GM12878 (cell line): ENCODE results near the gene CYP24A1. TPM values are rescaled to one million over a fixed set of nuclear protein-coding genes. Genes with fewer than 3 reads are reported as not detected.

Source experiments
- ATAC-seq: fragments of 200-7000 bp; cut with Tn5 transposase; 3 replicates; pipeline ENCODE4 v1.9.1; 2020; ENCODE audit warnings: mild to moderate bottlenecking, moderate library complexity
- BruUV-seq: library from RNA; stranded (reverse); fragments of 400-500 nt; replicated peaks from 2 replicates; lab custom pipeline; 2021; lab: Mats Ljungman, UMichigan
- CTCF ChIA-PET: fragments of 300-600 bp; sonication (Branson Sonifier 250); formaldehyde crosslinking; extraction: SDS; loops from one replicate; lab custom pipeline; 2021; ENCODE audit warnings: inconsistent platforms; lab: Yijun Ruan, JAX
- POLR2A ChIA-PET: fragments of 350-600 bp; formaldehyde crosslinking; extraction: SDS; loops from one replicate; lab custom pipeline; 2021; ENCODE audit warnings: inconsistent platforms; lab: Charles Lee
- RAD21 ChIA-PET: fragments of 300-600 bp; sonication (Branson Sonifier 250); formaldehyde crosslinking; loops from one replicate; lab custom pipeline; 2023; ENCODE audit warnings: antibody characterized with exemption; ENCODE audit not compliant: unreplicated experiment; lab: Charles Lee
- SMC1A ChIA-PET: fragments of 300-600 bp; sonication (Branson Sonifier 250); formaldehyde crosslinking; loops from one replicate; lab custom pipeline; 2023; ENCODE audit not compliant: unreplicated experiment, uncharacterized antibody; lab: Charles Lee
- DNase-seq: peaks from one replicate; pipeline ENCODE4 v3.0.0-alpha.2; 2011; ENCODE audit warnings: low read depth, low spot score
- FAIRE-seq: peaks from 3 replicates; lab custom pipeline; 2011; peaks lifted over from hg19 to GRCh38; lab: Jason Lieb, UNC
- H2AFZ ChIP-seq: 2 replicates; pipeline ENCODE4 v1.6.0; 2011; ENCODE audit warnings: low read depth, low read length, control low read depth; ENCODE audit not compliant: control insufficient read depth
- H3K27ac ChIP-seq: 2 replicates; pipeline ENCODE4 v1.5.1; 2011; ENCODE audit warnings: control low read depth; ENCODE audit not compliant: control insufficient read depth, insufficient read depth
- H3K27me3 ChIP-seq, 2 experiments: replicated peaks in 1 of 2; 2 replicates each; pipeline versions ENCODE4 v1.6.0 to v1.6.1; 2011; ENCODE audit warnings: low read length in 1 of 2; ENCODE audit not compliant: control insufficient read depth in 2 of 2, insufficient read depth in 2 of 2
- H3K36me3 ChIP-seq, 2 experiments: 2 replicates each; pipeline ENCODE4 v1.5.1; 2011; ENCODE audit warnings: low read length in 1 of 2; ENCODE audit not compliant: control insufficient read depth in 2 of 2, insufficient read depth in 2 of 2
- H3K4me1 ChIP-seq: 2 replicates; pipeline ENCODE4 v1.6.1; 2011; ENCODE audit warnings: mild to moderate bottlenecking, low read length, moderate library complexity, mixed read lengths; ENCODE audit not compliant: control insufficient read depth, insufficient read depth
- H3K4me2 ChIP-seq: 2 replicates; pipeline ENCODE4 v1.6.0; 2011; ENCODE audit warnings: control low read depth; ENCODE audit not compliant: control insufficient read depth, insufficient read depth
- H3K4me3 ChIP-seq: fragments of 200-600 bp; sonication (generic); 2 replicates; pipeline ENCODE4 v1.5.1; 2016
- H3K79me2 ChIP-seq: 2 replicates; pipeline ENCODE4 v1.6.0; 2011; ENCODE audit warnings: low read length; ENCODE audit not compliant: control insufficient read depth, insufficient read depth
- H3K9ac ChIP-seq: 2 replicates; pipeline ENCODE4 v1.8.0; 2011; ENCODE audit warnings: low read length, control low read depth, mixed read lengths; ENCODE audit not compliant: control insufficient read depth, insufficient read depth
- H3K9me3 ChIP-seq: replicated peaks from 3 replicates; pipeline ENCODE4 v1.5.1; 2011; ENCODE audit warnings: mild to moderate bottlenecking, low read length; ENCODE audit not compliant: control insufficient read depth, insufficient read depth
- H4K20me1 ChIP-seq: 2 replicates; pipeline ENCODE4 v1.6.0; 2011; ENCODE audit not compliant: control insufficient read depth, insufficient read depth
- CREB1 ChIP-seq: IDR thresholded peaks from 2 replicates; pipeline ENCODE4 v1.6.1; 2012; ENCODE audit warnings: low read depth, mild to moderate bottlenecking, inconsistent platforms
- KAT2A ChIP-seq: conservative IDR thresholded peaks from 2 replicates; pipeline ENCODE4 v1.6.1; 2011; ENCODE audit warnings: low read depth, low read length; ENCODE audit not compliant: control insufficient read depth
- NFXL1 ChIP-seq: fragments of 450-650 bp; IDR thresholded peaks from 2 replicates; pipeline ENCODE4 v1.6.1; 2017; ENCODE audit warnings: antibody characterized with exemption, mild to moderate bottlenecking, borderline replicate concordance
- SPI1 ChIP-seq: IDR thresholded peaks from 2 replicates; pipeline ENCODE4 v1.6.1; 2011; ENCODE audit warnings: low read depth, mild to moderate bottlenecking, low read length, moderate library complexity, borderline replicate concordance; ENCODE audit not compliant: insufficient read depth
- WGBS: methylation state at CpG from one replicate; pipeline ENCODE4 v1.1.6; 2016; ENCODE audit warnings: low lambda C conversion rate; ENCODE audit not compliant: insufficient replicate concordance, insufficient coverage; ENCODE audit errors: missing lambda C conversion rate; 5-methylcytosine and 5-hydroxymethylcytosine counted together
- in situ Hi-C: fragments of 300-500 bp; cut with MboI; formaldehyde crosslinking; loops from 9 replicates; pipeline ENCODE4 v1.14.3; 2018; ENCODE audit warnings: mixed read lengths
- intact Hi-C: fragments of 100-400 bp; cut with micrococcal nuclease; formaldehyde crosslinking; loops from one replicate; pipeline ENCODE4 v1.14.2; 2022; ENCODE audit not compliant: unreplicated experiment
- polyA plus RNA-seq, 11 experiments: library from polyadenylated mRNA; depleted of rRNA in 4 of 11; unstranded in 6 of 11; stranded (reverse) in 5 of 11; fragments of >200 nt; fragmentation: Nextera tagmentation in 4 of 11; fragmentation: Illumina TruSeq in 1 of 11; extraction: Ambion mirVana in 4 of 11; extraction: Trizol in 1 of 11; gene quantifications; 1 replicate in 1 of 11; 2 replicates in 10 of 11; pipeline versions ENCODE4 v1.2.1 to v1.2.3, GENCODE V29; 2011 to 2016; ENCODE audit warnings: inconsistent platforms in 2 of 11, missing spikeins in 2 of 11, low read depth in 1 of 11
- total RNA-seq, 4 experiments: library from RNA; depleted of rRNA in 3 of 4; stranded (reverse); fragments of >200 nt in 3 of 4; fragmentation: Illumina TruSeq in 1 of 4; extraction: Trizol in 1 of 4; gene quantifications; 2 replicates each; pipeline versions ENCODE4 v1.2.1 to v1.2.3, GENCODE V29; 2013 to 2021

The CYP24A1 gene
- total and polyA plus RNA-seq, 10 of the 15 experiments (the other 5 are each of a cell fraction or from before 2014, with no cell fraction given), result 0.69 TPM; not detected in 9

DNA sequence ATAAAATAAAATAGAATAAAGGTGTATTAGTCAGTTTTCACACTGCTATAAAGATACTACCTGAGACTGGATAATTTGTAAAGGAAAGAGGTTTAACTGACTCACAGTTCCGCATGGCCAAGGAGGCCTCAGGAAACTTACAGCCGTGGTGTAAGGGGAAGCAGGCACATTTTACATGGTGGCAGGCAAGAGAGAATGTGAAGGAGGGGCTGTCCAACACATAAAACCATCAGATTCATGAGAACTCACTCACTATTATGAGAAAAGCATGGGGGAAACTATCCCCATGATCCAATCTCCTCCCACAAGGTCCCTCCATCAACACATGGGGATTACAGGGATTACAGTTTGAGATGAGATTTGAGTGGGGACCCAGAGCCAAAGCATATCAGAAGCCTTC is 62.3 kb downstream of the CYP24A1 start:
- CTCF ChIA-PET, result interaction anchor here (0.7 to 1.0 kb wide), 2 partner anchors 8 to 89 kb away, joined by 3 read pairs; no protein-coding TSS in a partner anchor
- no peak for FAIRE-seq
- intact Hi-C loops (no loop called here), in situ Hi-C loops (no loop called here)
- no peak for DNase-seq
- WGBS, result 75% methylated on average over 2 of the region's 2 CpGs
- Histone ChIP-seq H3K9ac (no peak overlapping the region), H3K36me3 (no peaks in the 10 kb centered on the region), H3K4me1 (no peaks in the 10 kb centered on the region), H3K27me3 (no peaks in the 10 kb centered on the region), H3K4me3 (no peak overlapping the region), H3K27ac (no peak overlapping the region), H2AFZ (no peak overlapping the region), H3K9me3 (no peaks in the 10 kb centered on the region; the same call in 2 of the 3 replicates), H3K4me2 (no peak overlapping the region), H3K79me2 (no peaks in the 10 kb centered on the region), H4K20me1 (no peaks in the 10 kb centered on the region)
- BruUV-seq, result no TSS peak
- no peak for ATAC-seq
- SMC1A ChIA-PET, result interaction anchor here (1.1 kb wide), 1 partner anchor 108 kb away, joined by 4 read pairs; no protein-coding TSS in a partner anchor
- POLR2A ChIA-PET, result no interaction called here
- RAD21 ChIA-PET, result no interaction called here
- TF ChIP-seq NFXL1, result 0 out of 2 replicates have a peak, but pooled peaks have one; percentile 19
- no peak for TF ChIP-seq CREB1

DNA sequence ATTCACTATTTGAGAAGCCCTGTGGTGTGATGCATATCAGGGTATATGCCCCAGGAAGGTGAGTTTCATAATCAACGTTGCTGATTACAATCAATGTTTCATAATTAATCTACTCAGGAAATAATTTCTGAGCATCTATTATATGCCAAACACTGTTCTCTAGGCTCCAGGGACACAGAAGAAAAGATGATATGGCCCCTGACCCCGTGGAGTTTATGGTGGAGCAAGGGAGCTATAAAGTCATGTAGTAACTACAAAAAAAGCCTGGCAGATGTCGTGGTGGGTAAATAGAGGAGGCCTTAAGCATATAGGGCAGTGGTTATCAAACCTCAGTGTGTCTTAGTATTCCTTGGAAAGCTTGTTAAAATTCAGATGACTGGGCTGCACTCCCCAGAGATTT is 63.3 kb downstream of the CYP24A1 start:
- no peaks in the 10 kb centered on the region for H3K36me3 ChIP-seq
- no peak for TF ChIP-seq SPI1
- TF ChIP-seq KAT2A, result no peak
- TF ChIP-seq, all 136 proteins: peak for 0
- DNase-seq (no peak), FAIRE-seq (no peak), ATAC-seq (no peak)
- intact Hi-C loops, result no loop called here
- WGBS, result 16% methylated on average over 3 of the region's 3 CpGs
- no peaks in the 10 kb centered on the region for H4K20me1 ChIP-seq
- CTCF ChIA-PET, result interaction anchor here (0.6 to 0.7 kb wide), 2 partner anchors 46 to 90 kb away, joined by 3 read pairs; no protein-coding TSS in a partner anchor
- SMC1A ChIA-PET, result interaction anchor here (1.1 kb wide), 1 partner anchor 109 kb away, joined by 4 read pairs; no protein-coding TSS in a partner anchor
- POLR2A ChIA-PET, result no interaction called here
- in situ Hi-C loops, result no loop called here
- no peaks in the 10 kb centered on the region for H3K4me1 ChIP-seq
- H2AFZ ChIP-seq, result no peak overlapping the region
- no peak overlapping the region for H3K9ac ChIP-seq
- no peak overlapping the region for H3K4me2 ChIP-seq
- H3K9me3 ChIP-seq, result no peaks in the 10 kb centered on the region; the same call in 2 of the 3 replicates
- H3K27ac ChIP-seq, result no peak overlapping the region
- RAD21 ChIA-PET, result no interaction called here
- H3K79me2 ChIP-seq, result no peaks in the 10 kb centered on the region
- no TSS peak for BruUV-seq
- no peaks in the 10 kb centered on the region for H3K27me3 ChIP-seq
- no peak overlapping the region for H3K4me3 ChIP-seq
